Right lobe of liver (tissue), 4 donors: ENCODE measurements around the gene ZNF91.
"Not testable (repeated sequence)": the region's sequence is repeated elsewhere in the genome, so short reads cannot be mapped to it uniquely, and the experiment has no call there.

Experiments
- POLR2A ChIP-seq: fragments of 450-650 bp; IDR thresholded peaks from one replicate; pipeline ENCODE4 v1.6.1; 2017; ENCODE audit warnings: antibody characterized with exemption, mild to moderate bottlenecking
- TF ChIP-seq, protein P1 (sequence below), 4 donors: fragments of 200-600 bp in 3 of 4; fragments of 450-650 bp in 1 of 4; IDR thresholded peaks; one replicate each; pipeline versions ENCODE4 v1.5.1 to v1.8.0; 2016 to 2022; ENCODE audit warnings: antibody characterized with exemption in 4 of 4, mild to moderate bottlenecking in 2 of 4
- donor health status: DM: no; HTN: no; CAD: no.
- donor health status: DM: no; HTN: no; CAD: no.
- donor health status: DM: no; HTN: yes; CAD: no.

DNA sequence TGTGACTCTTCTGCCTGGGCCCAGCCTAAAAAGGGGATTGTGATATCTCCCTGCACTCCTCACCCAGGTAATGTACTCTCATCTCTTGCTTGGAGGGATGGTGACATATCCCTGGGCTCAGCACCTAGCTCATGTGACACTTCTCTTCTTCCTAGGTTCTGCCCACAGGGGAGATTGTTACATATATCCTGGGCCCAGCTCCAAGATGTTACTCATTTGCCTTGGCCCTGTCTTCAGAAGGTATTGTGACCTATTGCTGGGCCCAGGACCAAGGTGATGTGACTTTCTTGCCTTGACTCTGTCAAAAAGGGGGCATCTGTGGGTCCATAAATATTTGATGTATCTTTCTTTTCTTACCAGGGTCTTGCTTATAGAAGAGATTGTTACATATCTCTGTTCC, 73.9 kb downstream of the ZNF91 start:
- TF ChIP-seq, protein P1, sequence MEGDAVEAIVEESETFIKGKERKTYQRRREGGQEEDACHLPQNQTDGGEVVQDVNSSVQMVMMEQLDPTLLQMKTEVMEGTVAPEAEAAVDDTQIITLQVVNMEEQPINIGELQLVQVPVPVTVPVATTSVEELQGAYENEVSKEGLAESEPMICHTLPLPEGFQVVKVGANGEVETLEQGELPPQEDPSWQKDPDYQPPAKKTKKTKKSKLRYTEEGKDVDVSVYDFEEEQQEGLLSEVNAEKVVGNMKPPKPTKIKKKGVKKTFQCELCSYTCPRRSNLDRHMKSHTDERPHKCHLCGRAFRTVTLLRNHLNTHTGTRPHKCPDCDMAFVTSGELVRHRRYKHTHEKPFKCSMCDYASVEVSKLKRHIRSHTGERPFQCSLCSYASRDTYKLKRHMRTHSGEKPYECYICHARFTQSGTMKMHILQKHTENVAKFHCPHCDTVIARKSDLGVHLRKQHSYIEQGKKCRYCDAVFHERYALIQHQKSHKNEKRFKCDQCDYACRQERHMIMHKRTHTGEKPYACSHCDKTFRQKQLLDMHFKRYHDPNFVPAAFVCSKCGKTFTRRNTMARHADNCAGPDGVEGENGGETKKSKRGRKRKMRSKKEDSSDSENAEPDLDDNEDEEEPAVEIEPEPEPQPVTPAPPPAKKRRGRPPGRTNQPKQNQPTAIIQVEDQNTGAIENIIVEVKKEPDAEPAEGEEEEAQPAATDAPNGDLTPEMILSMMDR (IDR thresholded peaks at IDR 0.05): not testable (repeated sequence)
- TF ChIP-seq POLR2A: not testable (repeated sequence)
